ENCODE measurements around the gene COL25A1.

The COL25A1 gene

GRCh38 chr4:108810087-108810486, 492.4 kb downstream of the COL25A1 start:
- DNase-seq (ENCODE audit: low spot score), result no peak
- TF ChIP-seq CTCF (IDR thresholded peaks at IDR 0.05; ENCODE audit: extremely low read depth, missing control alignments), result no peak

GRCh38 chr4:108804648-108805273, 497.7 kb downstream of the COL25A1 start:
- no peak for DNase-seq (ENCODE audit: low spot score)

GRCh38 chr4:108799306-108799705, 503.2 kb downstream of the COL25A1 start:
- DNase-seq (ENCODE audit: low spot score), result no peak
- no peak for TF ChIP-seq CTCF (IDR thresholded peaks at IDR 0.05; ENCODE audit: extremely low read depth, missing control alignments)

More at GRCh38 chr4:108804648-108805273, 497.7 kb downstream of the COL25A1 start:
- no peak for TF ChIP-seq CTCF (IDR thresholded peaks at IDR 0.05; ENCODE audit: extremely low read depth, missing control alignments)

GRCh38 chr4:108796173-108796572, 506.3 kb downstream of the COL25A1 start:
- no peak for DNase-seq (ENCODE audit: low spot score)
- TF ChIP-seq CTCF (IDR thresholded peaks at IDR 0.05; ENCODE audit: extremely low read depth, missing control alignments), result no peak

- TF ChIP-seq CTCF (IDR thresholded peaks at IDR 0.05; ENCODE audit: extremely low read depth, missing control alignments), result no peak
- DNase-seq (ENCODE audit: low spot score), result no peak
Measured at GRCh38 chr4:108795733-108796132, 506.7 kb downstream of the COL25A1 start.

- no peak for DNase-seq (ENCODE audit: low spot score)
- TF ChIP-seq CTCF (IDR thresholded peaks at IDR 0.05; ENCODE audit: extremely low read depth, missing control alignments), result no peak
Measured at GRCh38 chr4:108794136-108794535, 508.3 kb downstream of the COL25A1 start.

GRCh38 chr4:108793415-108793814, 509.0 kb downstream of the COL25A1 start:
- TF ChIP-seq CTCF (IDR thresholded peaks at IDR 0.05; ENCODE audit: extremely low read depth, missing control alignments), result no peak
- DNase-seq (ENCODE audit: low spot score), result no peak
